GM12891 (cell line): ENCODE measurements around the gene SNX20.

ENCODE experiments used
- POLR2A ChIP-seq: IDR thresholded peaks from 2 replicates; pipeline ENCODE4 v1.6.1; 2011; ENCODE audit warnings: low read depth, low read length, control low read depth
- POLR2AphosphoS5 ChIP-seq: IDR thresholded peaks from 2 replicates; pipeline ENCODE4 v1.6.1; 2011; ENCODE audit warnings: low read depth, low read length, control low read depth
- POU2F2 ChIP-seq: IDR thresholded peaks from 2 replicates; pipeline ENCODE4 v1.6.1; 2011; ENCODE audit warnings: low read depth, mild to moderate bottlenecking, control low read depth, low read length, moderate library complexity
- TAF1 ChIP-seq: IDR thresholded peaks from 2 replicates; pipeline ENCODE4 v1.6.1; 2011; ENCODE audit warnings: low read depth, low read length, control low read depth

DNA sequence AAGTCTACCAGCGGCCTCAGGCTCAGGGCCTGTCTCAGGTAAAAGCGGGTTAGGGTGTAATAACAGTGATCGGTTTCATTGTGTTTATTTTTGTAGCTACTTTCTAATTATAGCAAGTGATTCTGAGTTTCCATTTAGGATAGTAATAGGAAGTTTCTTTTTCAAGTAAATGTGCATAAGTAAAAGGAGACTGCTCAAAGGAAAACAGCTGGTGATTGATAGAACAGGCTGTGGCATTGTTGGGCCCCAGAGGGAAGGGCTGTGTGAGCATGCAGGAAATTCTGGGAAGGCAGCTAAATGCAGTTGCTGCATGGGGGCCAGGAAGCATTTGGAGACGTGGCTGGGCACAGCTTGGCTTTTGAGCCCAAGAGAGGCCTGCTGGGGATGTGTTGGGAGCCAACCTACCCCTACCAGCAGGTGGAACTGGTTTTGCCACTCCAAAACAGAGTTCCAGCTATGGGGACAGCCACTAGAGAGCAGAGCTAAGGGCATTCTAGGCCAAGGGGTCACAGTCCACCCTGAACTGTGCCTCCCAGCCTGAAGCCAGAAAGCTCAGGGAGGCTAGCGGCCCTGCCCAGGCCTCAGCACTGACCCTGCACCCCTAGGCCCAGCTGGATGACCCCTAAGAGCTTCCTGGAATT, 12.6 kb downstream of the SNX20 start:
- TF ChIP-seq TAF1 (no peak), POLR2A (no peak), POLR2AphosphoS5 (no peak), POU2F2 (no peak)
